OCI-LY3 (cell line): ENCODE measurements around the gene RTL5.

Experiments used
- H2AFZ ChIP-seq: fragments of 200-600, 300-600 bp; shearing (Covaris generic); 2 replicates; pipeline ENCODE4 v1.6.0; 2014; ENCODE audit warnings: antibody characterized with exemption, low read depth, low read length
- H3K27ac ChIP-seq: fragments of 200-600, 300-600 bp; sonication (generic); 2 replicates; pipeline ENCODE4 v1.5.1; 2014; ENCODE audit warnings: mild to moderate bottlenecking, low read length, moderate library complexity, mixed read lengths
- H3K27me3 ChIP-seq: fragments of 200-600, 300-600 bp; sonication (generic); 2 replicates; pipeline ENCODE4 v1.6.1; 2014; ENCODE audit warnings: low read depth, low read length, mixed read lengths
- H3K36me3 ChIP-seq: fragments of 200-600, 300-600 bp; sonication (generic); replicated peaks from 2 replicates; pipeline ENCODE3; 2014; ENCODE audit warnings: low read depth, low read length, mixed read lengths
- H3K4me1 ChIP-seq: fragments of 300-600, 200-600 bp; sonication (generic); 2 replicates; pipeline ENCODE4 v1.6.1; 2014; ENCODE audit warnings: low read length, mixed read lengths
- H3K4me2 ChIP-seq: fragments of 200-600, 300-600 bp; sonication (generic); 2 replicates; pipeline ENCODE4 v1.6.1; 2014; ENCODE audit warnings: low read length, mixed read lengths
- H3K4me3 ChIP-seq: fragments of 300-600, 200-600 bp; sonication (generic); 2 replicates; pipeline ENCODE4 v1.5.1; 2014; ENCODE audit warnings: antibody characterized with exemption, mild to moderate bottlenecking, low read length, moderate library complexity
- H3K79me2 ChIP-seq: fragments of 300-600, 200-600 bp; shearing (Covaris generic); 2 replicates; pipeline ENCODE4 v1.6.1; 2014; ENCODE audit warnings: mild to moderate bottlenecking, low read length, mixed read lengths
- H3K9ac ChIP-seq: fragments of 300-600, 200-600 bp; shearing (Covaris generic); 2 replicates; pipeline ENCODE4 v1.6.0; 2014; ENCODE audit warnings: mild to moderate bottlenecking, low read length, moderate library complexity
- H3K9me3 ChIP-seq: fragments of 200-600, 300-600 bp; shearing (Covaris generic); 2 replicates; pipeline ENCODE4 v1.6.1; 2014; ENCODE audit warnings: low read length, mixed read lengths; ENCODE audit not compliant: insufficient read depth
- H4K20me1 ChIP-seq: fragments of 200-600, 300-600 bp; sonication (generic); 2 replicates; pipeline ENCODE4 v1.6.1; 2016; ENCODE audit warnings: low read length, mixed read lengths; ENCODE audit not compliant: insufficient read depth
- EZH2phosphoT487 ChIP-seq: fragments of 200-600 bp; shearing (Covaris generic); IDR thresholded peaks from 2 replicates; pipeline ENCODE4 v1.6.1; 2018; ENCODE audit warnings: antibody characterized with exemption, mixed run types, low read depth
- TF ChIP-seq, protein P1 (sequence below): fragments of 200-600, 300-600 bp; sonication (generic); IDR thresholded peaks from 2 replicates; pipeline ENCODE4 v1.5.1; 2014; ENCODE audit warnings: antibody characterized with exemption, low read length, low read depth

RTL5 gene

DNA sequence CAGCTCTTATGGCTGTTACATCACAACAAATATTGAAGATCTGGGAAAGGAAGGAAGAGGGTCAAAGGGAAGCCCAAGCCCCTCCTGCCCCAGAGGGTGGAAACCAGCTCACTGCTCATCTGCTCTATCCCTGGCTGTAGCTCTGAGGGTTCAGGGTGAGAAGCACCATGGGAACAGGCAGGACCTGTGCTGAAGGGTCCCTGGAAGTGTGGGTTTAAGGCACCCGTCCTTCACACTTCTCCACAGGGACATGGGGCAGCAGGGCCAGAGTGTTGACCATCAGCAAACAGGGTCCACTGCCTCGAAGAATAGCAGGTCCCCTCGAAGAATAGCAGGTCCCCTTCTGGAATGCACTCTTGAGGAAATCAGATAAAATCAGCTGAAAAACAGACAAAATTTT, 4.4 kb downstream of the RTL5 start:
- TF ChIP-seq, protein P1, sequence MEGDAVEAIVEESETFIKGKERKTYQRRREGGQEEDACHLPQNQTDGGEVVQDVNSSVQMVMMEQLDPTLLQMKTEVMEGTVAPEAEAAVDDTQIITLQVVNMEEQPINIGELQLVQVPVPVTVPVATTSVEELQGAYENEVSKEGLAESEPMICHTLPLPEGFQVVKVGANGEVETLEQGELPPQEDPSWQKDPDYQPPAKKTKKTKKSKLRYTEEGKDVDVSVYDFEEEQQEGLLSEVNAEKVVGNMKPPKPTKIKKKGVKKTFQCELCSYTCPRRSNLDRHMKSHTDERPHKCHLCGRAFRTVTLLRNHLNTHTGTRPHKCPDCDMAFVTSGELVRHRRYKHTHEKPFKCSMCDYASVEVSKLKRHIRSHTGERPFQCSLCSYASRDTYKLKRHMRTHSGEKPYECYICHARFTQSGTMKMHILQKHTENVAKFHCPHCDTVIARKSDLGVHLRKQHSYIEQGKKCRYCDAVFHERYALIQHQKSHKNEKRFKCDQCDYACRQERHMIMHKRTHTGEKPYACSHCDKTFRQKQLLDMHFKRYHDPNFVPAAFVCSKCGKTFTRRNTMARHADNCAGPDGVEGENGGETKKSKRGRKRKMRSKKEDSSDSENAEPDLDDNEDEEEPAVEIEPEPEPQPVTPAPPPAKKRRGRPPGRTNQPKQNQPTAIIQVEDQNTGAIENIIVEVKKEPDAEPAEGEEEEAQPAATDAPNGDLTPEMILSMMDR = no peak
- TF ChIP-seq EZH2phosphoT487 = no peak
- Histone ChIP-seq H3K4me3 (no peak overlapping the region), H3K9ac (no peak overlapping the region), H3K4me2 (no peak overlapping the region), H3K4me1 (peaks cover 7% of the 10 kb centered on the region; the same call in 1 of the 2 replicates), H4K20me1 (no peaks in the 10 kb centered on the region), H3K9me3 (no peaks in the 10 kb centered on the region), H3K36me3 (no peaks in the 10 kb centered on the region), H2AFZ (no peak overlapping the region), H3K27me3 (peaks cover 6% of the 10 kb centered on the region; the same call in 1 of the 2 replicates), H3K79me2 (no peaks in the 10 kb centered on the region), H3K27ac (no peak overlapping the region)

DNA sequence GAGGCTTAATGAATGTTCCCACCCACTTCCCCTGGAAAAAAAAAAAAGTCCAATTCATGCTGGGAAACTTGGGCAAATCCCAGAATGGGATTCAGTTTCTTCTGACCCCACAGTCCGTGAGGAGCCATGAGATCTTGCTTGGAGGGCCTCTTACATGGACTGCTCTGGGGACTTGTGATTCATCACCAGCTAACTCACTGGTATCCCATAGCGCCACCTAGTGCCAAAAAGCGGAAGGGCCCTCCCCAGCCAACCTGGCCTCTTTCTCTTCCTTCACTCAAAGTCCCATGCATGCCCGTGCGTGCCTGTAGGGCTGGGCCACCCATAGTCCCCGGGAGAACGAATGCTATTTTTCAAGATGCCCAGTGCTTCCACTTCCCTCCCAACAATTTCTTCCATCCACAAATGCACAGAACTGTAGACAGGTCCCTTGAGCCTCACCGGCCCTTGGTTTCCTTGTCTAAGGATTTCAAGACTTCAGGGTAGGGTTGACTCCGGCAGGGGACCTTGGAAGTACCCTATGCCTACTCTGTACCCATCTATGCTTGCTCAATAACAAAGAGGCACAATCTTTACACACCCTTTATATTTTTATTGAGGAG, 5.1 kb downstream of the RTL5 start:
- no peak overlapping the region for H3K4me2 ChIP-seq
- no peak overlapping the region for H3K9ac ChIP-seq
- no peaks in the 10 kb centered on the region for H3K36me3 ChIP-seq
- H3K27me3 ChIP-seq = 0 out of 2 replicates have a peak, but pooled peaks cover 4% of the 10 kb centered on the region
- H3K4me3 ChIP-seq = no peak overlapping the region
- no peak overlapping the region for H3K27ac ChIP-seq
- H4K20me1 ChIP-seq = no peaks in the 10 kb centered on the region
- H3K9me3 ChIP-seq = no peaks in the 10 kb centered on the region
- TF ChIP-seq, protein P1 = peak; percentile 69
- no peak for TF ChIP-seq EZH2phosphoT487
- no peaks in the 10 kb centered on the region for H3K79me2 ChIP-seq
- H2AFZ ChIP-seq = no peak overlapping the region; the same call in 1 of the 2 replicates
- peaks cover 9% of the 10 kb centered on the region for H3K4me1 ChIP-seq

DNA sequence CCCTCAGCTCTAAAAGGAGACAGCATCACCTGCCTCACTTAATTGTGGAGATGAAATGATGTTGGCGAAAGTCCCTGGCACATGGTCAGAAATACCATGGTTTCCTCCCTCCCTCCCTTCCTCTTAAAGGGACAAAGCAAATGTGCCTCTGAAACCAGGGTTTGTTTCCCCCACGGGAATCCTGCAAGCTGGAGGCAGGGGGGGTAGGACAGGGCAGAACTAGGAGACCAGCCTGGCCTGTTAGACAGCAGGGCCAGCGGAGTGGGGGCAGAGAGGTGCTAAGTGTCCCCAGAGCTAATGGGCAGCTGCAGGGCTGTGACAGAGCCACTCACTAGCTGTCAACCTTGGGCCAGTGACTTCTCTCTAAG, 5.7 kb downstream of the RTL5 start:
- Histone ChIP-seq H4K20me1 (no peaks in the 10 kb centered on the region), H3K4me2 (no peak overlapping the region), H3K9ac (no peak overlapping the region), H3K9me3 (no peaks in the 10 kb centered on the region), H3K27me3 (0 out of 2 replicates have a peak, but pooled peaks cover 4% of the 10 kb centered on the region), H3K79me2 (no peaks in the 10 kb centered on the region), H3K4me1 (peaks cover 16% of the 10 kb centered on the region), H2AFZ (no peak overlapping the region), H3K4me3 (no peak overlapping the region), H3K36me3 (no peaks in the 10 kb centered on the region), H3K27ac (no peak overlapping the region)
- no peak for TF ChIP-seq EZH2phosphoT487
- TF ChIP-seq, protein P1 = no peak

DNA sequence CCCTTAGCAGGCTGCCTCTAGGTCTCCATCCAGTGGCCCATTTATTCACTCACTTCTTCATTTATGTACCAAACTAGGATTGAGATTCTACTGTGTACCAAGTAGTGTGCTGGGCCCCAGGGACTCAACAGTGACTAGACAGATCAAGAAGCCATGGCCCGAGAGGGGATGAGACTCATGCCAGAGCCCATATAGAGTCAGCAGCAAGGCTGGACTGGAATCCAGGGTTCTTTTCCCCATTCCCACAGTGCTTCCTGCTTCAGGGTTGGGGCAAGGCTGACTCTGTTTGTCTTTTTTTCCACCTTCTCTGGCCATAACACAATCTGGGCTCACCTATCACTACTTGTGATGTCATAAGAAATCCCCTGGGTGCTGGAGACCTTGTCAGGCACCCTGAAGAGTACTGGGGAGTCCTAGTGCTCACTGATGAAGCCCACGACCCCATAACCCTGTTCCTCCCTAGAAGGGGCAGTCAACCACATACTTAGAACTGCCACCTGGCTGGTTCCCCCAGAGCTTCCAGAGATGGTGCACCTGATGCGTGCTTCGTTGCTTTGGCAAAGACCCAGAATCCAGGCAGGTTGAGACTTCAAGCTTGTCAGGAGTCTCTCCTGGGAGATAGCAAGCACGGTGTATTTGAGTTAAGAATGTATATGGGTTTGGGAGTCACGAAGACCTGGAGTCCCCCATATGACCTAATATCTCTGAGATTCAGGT, 6.2 kb downstream of the RTL5 start:
- Histone ChIP-seq H4K20me1 (no peaks in the 10 kb centered on the region), H3K9me3 (no peaks in the 10 kb centered on the region), H2AFZ (no peak overlapping the region), H3K79me2 (no peaks in the 10 kb centered on the region), H3K9ac (no peak overlapping the region), H3K27me3 (0 out of 2 replicates have a peak, but pooled peaks cover 4% of the 10 kb centered on the region), H3K4me1 (peaks cover 20% of the 10 kb centered on the region), H3K4me2 (no peak overlapping the region), H3K27ac (no peak overlapping the region), H3K36me3 (no peaks in the 10 kb centered on the region), H3K4me3 (no peak overlapping the region)
- no peak for TF ChIP-seq EZH2phosphoT487
